ENCODE measurements around the gene TNFRSF18.

- no peak for TF ChIP-seq CTCF (IDR thresholded peaks at IDR 0.05; ENCODE audit: borderline replicate concordance, extremely low read depth, low read length, poor library complexity, severe bottlenecking)
- TF ChIP-seq EZH2 (IDR thresholded peaks at IDR 0.05; ENCODE audit: borderline replicate concordance, low read depth, low read length, severe bottlenecking) = no peak
Measured at GRCh38 chr1:1237874-1238701, 31.7 kb upstream of the TNFRSF18 start.
